NT2/D1 (cell line): ENCODE measurements around the gene MPV17L.
"Not testable (repeated sequence)": the region's sequence is repeated elsewhere in the genome, so short reads cannot be mapped to it uniquely, and the experiment has no call there.

Source experiments
- DNase-seq: peaks from one replicate; pipeline ENCODE4 v3.0.0-alpha.2; 2011; ENCODE audit warnings: low read depth, low spot score
- H3K27me3 ChIP-seq: 2 replicates; pipeline ENCODE4 v1.6.0; 2011; ENCODE audit warnings: mild to moderate bottlenecking; ENCODE audit not compliant: insufficient read length, insufficient read depth
- H3K36me3 ChIP-seq: 2 replicates; pipeline ENCODE4 v1.6.1; 2011; ENCODE audit warnings: mild to moderate bottlenecking, low read length, mixed read lengths; ENCODE audit not compliant: insufficient read depth, insufficient read length
- H3K4me1 ChIP-seq: 2 replicates; pipeline ENCODE4 v1.5.1; 2011; ENCODE audit not compliant: insufficient read depth, insufficient read length
- H3K4me3 ChIP-seq: 2 replicates; pipeline ENCODE4 v1.5.1; 2011; ENCODE audit warnings: low read depth; ENCODE audit not compliant: insufficient read length
- H3K9ac ChIP-seq: 2 replicates; pipeline ENCODE4 v1.6.0; 2011; ENCODE audit warnings: low read depth; ENCODE audit not compliant: insufficient read length
- H3K9me3 ChIP-seq: 2 replicates; pipeline ENCODE4 v1.5.1; 2011; ENCODE audit warnings: mild to moderate bottlenecking, low read length; ENCODE audit not compliant: insufficient read depth
- SUZ12 ChIP-seq: IDR thresholded peaks from 2 replicates; pipeline ENCODE4 v1.6.1; 2011; ENCODE audit not compliant: insufficient read length, insufficient read depth; ENCODE audit errors: extremely low read depth
- YY1 ChIP-seq: IDR thresholded peaks from 2 replicates; pipeline ENCODE4 v1.6.1; 2011; ENCODE audit not compliant: insufficient read length, insufficient read depth
- ZNF274 ChIP-seq: IDR thresholded peaks from 2 replicates; pipeline ENCODE4 v1.6.1; 2011; ENCODE audit warnings: mild to moderate bottlenecking, low read depth, low read length

Gene MPV17L

GRCh38 chr16:15439102-15439501, 43.5 kb downstream of the MPV17L start:
- no peaks in the 10 kb centered on the region for H3K36me3 ChIP-seq
- H3K9ac ChIP-seq = no peak overlapping the region
- H3K27me3 ChIP-seq = peaks cover 26% of the 10 kb centered on the region
- peaks cover 3% of the 10 kb centered on the region for H3K4me1 ChIP-seq
- TF ChIP-seq YY1 = no peak
- TF ChIP-seq SUZ12 = no peak
- no peak for TF ChIP-seq ZNF274
- H3K9me3 ChIP-seq = no peaks in the 10 kb centered on the region
- H3K4me3 ChIP-seq = no peak overlapping the region
- no peak for DNase-seq

- Histone ChIP-seq H3K4me1 (peaks cover 3% of the 10 kb centered on the region), H3K9ac (no peak overlapping the region), H3K9me3 (no peaks in the 10 kb centered on the region), H3K27me3 (peaks cover 22% of the 10 kb centered on the region), H3K36me3 (no peaks in the 10 kb centered on the region), H3K4me3 (no peak overlapping the region)
- TF ChIP-seq SUZ12 = no peak
- no peak for TF ChIP-seq ZNF274
- TF ChIP-seq YY1 = no peak
- DNase-seq = no peak
These were observed 44.0 kb downstream of the MPV17L start for GRCh38 chr16:15439521-15439920.

- H3K4me3 ChIP-seq = no peak overlapping the region
- H3K4me1 ChIP-seq = no peaks in the 10 kb centered on the region
- peaks cover 9% of the 10 kb centered on the region for H3K27me3 ChIP-seq
- H3K36me3 ChIP-seq = no peaks in the 10 kb centered on the region
- TF ChIP-seq YY1 (no peak), ZNF274 (no peak), SUZ12 (no peak)
- no peaks in the 10 kb centered on the region for H3K9me3 ChIP-seq
- DNase-seq = no peak
- no peak overlapping the region for H3K9ac ChIP-seq
These were observed 45.3 kb downstream of the MPV17L start for GRCh38 chr16:15440852-15441251.

- H3K36me3 ChIP-seq, DNase-seq, H3K9me3 ChIP-seq, H3K9ac ChIP-seq, H3K27me3 ChIP-seq, H3K4me1 ChIP-seq, H3K4me3 ChIP-seq: not testable (repeated sequence)
These were observed 46.6 kb downstream of the MPV17L start for GRCh38 chr16:15442140-15442539.

- H3K36me3 ChIP-seq = no peaks in the 10 kb centered on the region
- no peak for DNase-seq
- TF ChIP-seq ZNF274 (no peak), SUZ12 (no peak), YY1 (no peak)
- H3K9ac ChIP-seq = no peak overlapping the region
- H3K4me3 ChIP-seq = no peak overlapping the region
- no peaks in the 10 kb centered on the region for H3K4me1 ChIP-seq
- no peaks in the 10 kb centered on the region for H3K27me3 ChIP-seq
- H3K9me3 ChIP-seq = no peaks in the 10 kb centered on the region
These were observed 48.2 kb downstream of the MPV17L start for GRCh38 chr16:15443753-15444152.

GRCh38 chr16:15444264-15444663, 48.7 kb downstream of the MPV17L start:
- H3K4me3 ChIP-seq = no peak overlapping the region
- no peak for DNase-seq
- no peak for TF ChIP-seq YY1
- no peak for TF ChIP-seq SUZ12
- TF ChIP-seq ZNF274 = no peak
- H3K9ac ChIP-seq = no peak overlapping the region
- H3K9me3 ChIP-seq = no peaks in the 10 kb centered on the region
- H3K4me1 ChIP-seq = no peaks in the 10 kb centered on the region
- no peaks in the 10 kb centered on the region for H3K36me3 ChIP-seq
- no peaks in the 10 kb centered on the region for H3K27me3 ChIP-seq

- no peaks in the 10 kb centered on the region for H3K4me1 ChIP-seq
- DNase-seq = no peak
- H3K4me3 ChIP-seq = no peak overlapping the region
- H3K36me3 ChIP-seq = no peaks in the 10 kb centered on the region
- H3K27me3 ChIP-seq = no peaks in the 10 kb centered on the region
- TF ChIP-seq ZNF274 (no peak), YY1 (no peak), SUZ12 (no peak)
- H3K9ac ChIP-seq = no peak overlapping the region
- H3K9me3 ChIP-seq = no peaks in the 10 kb centered on the region
These were observed 49.9 kb downstream of the MPV17L start for GRCh38 chr16:15445450-15445849.

- Histone ChIP-seq H3K27me3 (no peaks in the 10 kb centered on the region), H3K9me3 (no peaks in the 10 kb centered on the region), H3K36me3 (no peaks in the 10 kb centered on the region), H3K9ac (no peak overlapping the region), H3K4me3 (no peak overlapping the region), H3K4me1 (no peaks in the 10 kb centered on the region)
- TF ChIP-seq ZNF274 (no peak), YY1 (no peak), SUZ12 (no peak)
- DNase-seq = no peak
These were observed 51.3 kb downstream of the MPV17L start for GRCh38 chr16:15446901-15447300.
